ENCODE data around the gene PTPRR.

Gene PTPRR

GRCh38 chr12:70885956-70886355 is 34.6 kb downstream of the PTPRR start:
- no peak for DNase-seq (ENCODE audit: extremely low read depth, low read depth)
- TF ChIP-seq, protein P1, sequence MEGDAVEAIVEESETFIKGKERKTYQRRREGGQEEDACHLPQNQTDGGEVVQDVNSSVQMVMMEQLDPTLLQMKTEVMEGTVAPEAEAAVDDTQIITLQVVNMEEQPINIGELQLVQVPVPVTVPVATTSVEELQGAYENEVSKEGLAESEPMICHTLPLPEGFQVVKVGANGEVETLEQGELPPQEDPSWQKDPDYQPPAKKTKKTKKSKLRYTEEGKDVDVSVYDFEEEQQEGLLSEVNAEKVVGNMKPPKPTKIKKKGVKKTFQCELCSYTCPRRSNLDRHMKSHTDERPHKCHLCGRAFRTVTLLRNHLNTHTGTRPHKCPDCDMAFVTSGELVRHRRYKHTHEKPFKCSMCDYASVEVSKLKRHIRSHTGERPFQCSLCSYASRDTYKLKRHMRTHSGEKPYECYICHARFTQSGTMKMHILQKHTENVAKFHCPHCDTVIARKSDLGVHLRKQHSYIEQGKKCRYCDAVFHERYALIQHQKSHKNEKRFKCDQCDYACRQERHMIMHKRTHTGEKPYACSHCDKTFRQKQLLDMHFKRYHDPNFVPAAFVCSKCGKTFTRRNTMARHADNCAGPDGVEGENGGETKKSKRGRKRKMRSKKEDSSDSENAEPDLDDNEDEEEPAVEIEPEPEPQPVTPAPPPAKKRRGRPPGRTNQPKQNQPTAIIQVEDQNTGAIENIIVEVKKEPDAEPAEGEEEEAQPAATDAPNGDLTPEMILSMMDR (IDR thresholded peaks at IDR 0.05; ENCODE audit: low read depth, low read length) = no peak

DNA sequence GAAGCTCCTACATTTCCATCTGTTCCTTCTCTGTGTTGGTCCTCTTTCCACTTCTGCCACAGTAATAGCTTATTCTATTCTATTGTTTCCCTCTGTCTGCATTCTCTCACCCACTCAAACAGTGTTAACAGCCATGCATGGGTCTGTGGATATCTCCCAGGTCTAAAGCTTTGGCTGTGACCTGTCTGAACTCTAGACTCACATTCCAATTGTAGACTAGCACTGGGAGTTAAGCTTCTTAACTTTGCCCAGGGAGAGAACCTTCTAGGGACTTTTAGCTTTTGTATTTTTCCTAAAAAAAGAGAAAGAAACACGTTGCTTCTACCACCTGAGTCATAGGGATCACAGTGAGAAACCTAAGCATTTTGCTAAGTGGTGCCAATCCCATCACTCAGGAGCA is 36.7 kb downstream of the PTPRR start:
- TF ChIP-seq, protein P1 (IDR thresholded peaks at IDR 0.05; ENCODE audit: low read depth, low read length) = no peak

DNA sequence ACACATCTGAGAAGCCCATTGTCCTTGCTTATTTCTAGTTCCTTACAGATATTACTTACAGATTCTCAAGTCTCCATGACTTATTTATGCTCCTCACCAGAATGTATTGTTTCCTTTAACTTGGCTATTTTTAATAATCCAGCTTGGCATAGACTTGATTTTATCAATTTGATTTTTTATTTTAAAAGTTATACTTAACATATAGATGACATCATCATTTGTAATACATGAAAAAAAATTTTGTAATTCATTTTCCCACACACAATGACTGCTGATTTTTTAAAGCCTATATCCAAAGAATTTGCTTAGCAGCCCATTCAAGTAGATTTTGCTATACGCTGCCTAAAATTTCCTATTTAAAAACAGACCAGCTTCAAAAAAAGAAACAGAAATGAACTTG is 39.8 kb downstream of the PTPRR start:
- no peak for DNase-seq (ENCODE audit: extremely low read depth, low read depth)
- TF ChIP-seq, protein P1 (IDR thresholded peaks at IDR 0.05; ENCODE audit: low read depth, low read length) = no peak

More for the DNA sequence above, 36.7 kb downstream of the PTPRR start:
- no peak for DNase-seq (ENCODE audit: extremely low read depth, low read depth)

DNA sequence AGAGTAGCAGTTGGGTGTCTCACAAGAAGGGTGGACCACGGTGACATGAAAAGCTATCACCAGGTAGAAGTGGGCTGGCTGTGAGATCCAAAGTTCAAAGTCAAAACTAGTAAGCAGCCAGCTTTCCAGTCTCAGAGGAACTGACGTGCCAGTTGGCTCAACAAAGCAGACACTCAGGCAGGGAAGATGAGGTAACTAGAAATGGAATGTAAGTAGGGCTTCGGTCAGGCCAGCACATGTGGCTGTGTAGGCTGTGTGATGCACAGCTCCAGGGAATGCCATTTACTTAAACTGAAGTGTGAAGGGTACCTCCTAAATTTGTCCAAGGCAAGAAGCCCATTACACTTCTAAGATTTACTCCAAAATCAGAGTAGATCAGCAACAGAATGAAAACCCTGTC is 43.6 kb downstream of the PTPRR start:
- TF ChIP-seq, protein P1 (IDR thresholded peaks at IDR 0.05; ENCODE audit: low read depth, low read length) = no peak
- DNase-seq (ENCODE audit: extremely low read depth, low read depth) = no peak

GRCh38 chr12:70875628-70876027 is 44.9 kb downstream of the PTPRR start:
- TF ChIP-seq, protein P1 (IDR thresholded peaks at IDR 0.05; ENCODE audit: low read depth, low read length) = no peak
- DNase-seq (ENCODE audit: extremely low read depth, low read depth) = no peak

- TF ChIP-seq, protein P1 (IDR thresholded peaks at IDR 0.05; ENCODE audit: low read depth, low read length) = no peak
- DNase-seq (ENCODE audit: extremely low read depth, low read depth) = no peak
These were observed 65.5 kb downstream of the PTPRR start for GRCh38 chr12:70854881-70855568.

GRCh38 chr12:70854138-70854537 is 66.4 kb downstream of the PTPRR start:
- DNase-seq (ENCODE audit: extremely low read depth, low read depth) = no peak
- TF ChIP-seq, protein P1 (IDR thresholded peaks at IDR 0.05; ENCODE audit: low read depth, low read length) = no peak

All from AG09319 (cell line).